Caco-2 (cell line): ENCODE data around the gene AFAP1L1. TPM values are rescaled to one million over a fixed set of nuclear protein-coding genes. Genes with fewer than 3 reads are reported as not detected.

ENCODE experiments used
- BruUV-seq: library from RNA; stranded (reverse); fragments of 400-500 nt; replicated peaks from 2 replicates; lab custom pipeline; 2021; lab: Mats Ljungman, UMichigan
- CTCF ChIA-PET: fragments of 300-600 bp; sonication (Branson Sonifier 250); formaldehyde crosslinking; loops from one replicate; lab custom pipeline; 2022; ENCODE audit warnings: antibody characterized with exemption; lab: Charles Lee
- POLR2A ChIA-PET: fragments of 300-600 bp; sonication (Branson Sonifier 250); formaldehyde crosslinking; loops from one replicate; lab custom pipeline; 2022; ENCODE audit warnings: antibody characterized with exemption; lab: Charles Lee
- DNase-seq, 2 experiments: peaks; one replicate each; pipeline versions ENCODE4 v3.0.0 to v3.0.0-alpha.2; 2020 to 2022
- H3K27me3 ChIP-seq: replicated peaks from 2 replicates; pipeline ENCODE4 v1.6.0; 2011; ENCODE audit warnings: low read length; ENCODE audit not compliant: control insufficient read depth, insufficient read depth
- H3K36me3 ChIP-seq: 2 replicates; pipeline ENCODE4 v1.5.1; 2011; ENCODE audit warnings: low read length; ENCODE audit not compliant: control insufficient read depth, insufficient read depth
- H3K4me1 ChIP-seq: fragments of 250-450 bp; sonication (Bioruptor Pico); 2 replicates; pipeline ENCODE4 v1.5.1; 2020; ENCODE audit warnings: mild to moderate bottlenecking
- H3K4me3 ChIP-seq: 2 replicates; pipeline ENCODE4 v1.5.1; 2011; ENCODE audit warnings: low read depth, mild to moderate bottlenecking, control low read depth, low read length
- H3K9me3 ChIP-seq: fragments of 250-450 bp; sonication (Bioruptor Pico); 2 replicates; pipeline ENCODE4 v1.5.1; 2020; ENCODE audit warnings: mild to moderate bottlenecking, moderate library complexity
- H3K27ac Mint-ChIP-seq: one replicate; pipeline ENCODE4 v1.8.0; 2022; ENCODE audit warnings: mixed read lengths; ENCODE audit not compliant: unreplicated experiment
- H3K27me3 Mint-ChIP-seq: one replicate; pipeline ENCODE4 v1.8.0; 2022; ENCODE audit warnings: mixed read lengths; ENCODE audit not compliant: insufficient read depth, unreplicated experiment
- H3K36me3 Mint-ChIP-seq: one replicate; pipeline ENCODE4 v1.8.0; 2022; ENCODE audit warnings: mild to moderate bottlenecking, mixed read lengths; ENCODE audit not compliant: insufficient read depth, unreplicated experiment
- H3K4me1 Mint-ChIP-seq: one replicate; pipeline ENCODE4 v1.8.0; 2022; ENCODE audit warnings: low read depth, mixed read lengths; ENCODE audit not compliant: unreplicated experiment
- H3K4me3 Mint-ChIP-seq: one replicate; pipeline ENCODE4 v1.8.0; 2022; ENCODE audit warnings: mild to moderate bottlenecking, moderate library complexity, mixed read lengths; ENCODE audit not compliant: unreplicated experiment
- H3K9me3 Mint-ChIP-seq: one replicate; pipeline ENCODE4 v1.8.0; 2022; ENCODE audit warnings: mixed read lengths; ENCODE audit not compliant: unreplicated experiment
- intact Hi-C: fragments of 100-400 bp; cut with micrococcal nuclease; formaldehyde crosslinking; loops from one replicate; pipeline ENCODE4 v1.10.0; 2022; ENCODE audit not compliant: unreplicated experiment
- total RNA-seq: library from RNA; stranded (reverse); gene quantifications from 2 replicates; pipeline ENCODE4 v1.2.3, GENCODE V29; 2022
- TF ChIP-seq, protein P1 (sequence below), 2 experiments: fragments of 200-600 bp in 1 of 2; IDR thresholded peaks; 1 replicate in 1 of 2; 2 replicates in 1 of 2; pipeline versions ENCODE4 v1.5.1 to v1.8.0; 2011 to 2022; ENCODE audit warnings: antibody characterized with exemption in 1 of 2, control low read depth in 1 of 2, inconsistent platforms in 1 of 2, low read depth in 1 of 2, low read length in 1 of 2, mild to moderate bottlenecking in 1 of 2, moderate library complexity in 1 of 2; ENCODE audit not compliant: insufficient read depth in 1 of 2, severe bottlenecking in 1 of 2, unreplicated experiment in 1 of 2

Gene AFAP1L1
- total RNA-seq, 1 experiment from 2014 or later = 0.45 TPM

DNA sequence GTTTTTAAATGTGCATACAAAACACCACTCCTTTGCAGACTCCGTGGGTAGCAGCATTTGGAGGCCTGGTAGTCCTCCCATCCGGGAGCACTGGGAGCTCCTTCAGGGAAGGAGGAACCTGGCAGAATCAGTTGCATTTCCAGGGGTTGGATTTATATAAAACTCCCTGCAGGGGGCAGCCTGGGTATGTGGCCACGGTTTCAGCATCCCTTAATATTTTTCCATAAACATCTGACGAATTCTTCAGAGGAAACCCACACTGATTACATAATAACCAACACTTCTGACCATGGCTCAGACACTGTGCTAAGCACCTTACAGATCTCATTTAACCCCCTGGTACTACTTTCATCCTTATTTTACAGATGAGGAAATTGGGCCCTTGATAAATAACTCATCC is 6.1 kb upstream of the AFAP1L1 start:
- no TSS peak for BruUV-seq
- Mint-ChIP-seq H3K36me3 (no peaks in the 10 kb centered on the region), H3K4me3 (no peak overlapping the region), H3K27ac (no peak overlapping the region), H3K27me3 (peaks cover 8% of the 10 kb centered on the region), H3K9me3 (no peaks in the 10 kb centered on the region), H3K4me1 (no peaks in the 10 kb centered on the region)
- H3K36me3 ChIP-seq = no peaks in the 10 kb centered on the region
- peaks cover 8% of the 10 kb centered on the region for H3K9me3 ChIP-seq
- CTCF ChIA-PET = interaction anchor here (0.6 to 1.5 kb wide), 6 partner anchors 73 to 292 kb away, joined by 3 to 7 read pairs (median 3); partner anchors contain the start of gene ABLIM3
- H3K4me1 ChIP-seq = no peaks in the 10 kb centered on the region
- peaks cover 2% of the 10 kb centered on the region; the same call in 1 of the 2 replicates for H3K27me3 ChIP-seq
- TF ChIP-seq, protein P1, sequence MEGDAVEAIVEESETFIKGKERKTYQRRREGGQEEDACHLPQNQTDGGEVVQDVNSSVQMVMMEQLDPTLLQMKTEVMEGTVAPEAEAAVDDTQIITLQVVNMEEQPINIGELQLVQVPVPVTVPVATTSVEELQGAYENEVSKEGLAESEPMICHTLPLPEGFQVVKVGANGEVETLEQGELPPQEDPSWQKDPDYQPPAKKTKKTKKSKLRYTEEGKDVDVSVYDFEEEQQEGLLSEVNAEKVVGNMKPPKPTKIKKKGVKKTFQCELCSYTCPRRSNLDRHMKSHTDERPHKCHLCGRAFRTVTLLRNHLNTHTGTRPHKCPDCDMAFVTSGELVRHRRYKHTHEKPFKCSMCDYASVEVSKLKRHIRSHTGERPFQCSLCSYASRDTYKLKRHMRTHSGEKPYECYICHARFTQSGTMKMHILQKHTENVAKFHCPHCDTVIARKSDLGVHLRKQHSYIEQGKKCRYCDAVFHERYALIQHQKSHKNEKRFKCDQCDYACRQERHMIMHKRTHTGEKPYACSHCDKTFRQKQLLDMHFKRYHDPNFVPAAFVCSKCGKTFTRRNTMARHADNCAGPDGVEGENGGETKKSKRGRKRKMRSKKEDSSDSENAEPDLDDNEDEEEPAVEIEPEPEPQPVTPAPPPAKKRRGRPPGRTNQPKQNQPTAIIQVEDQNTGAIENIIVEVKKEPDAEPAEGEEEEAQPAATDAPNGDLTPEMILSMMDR (IDR thresholded peaks at IDR 0.05; ENCODE audit: insufficient read depth in 1 of 2, low read depth in 1 of 2, low read length in 1 of 2, severe bottlenecking in 1 of 2, unreplicated experiment in 1 of 2) = peak in 1 of 2 experiments; percentile 28
- no peak for DNase-seq
- POLR2A ChIA-PET = no interaction called here
- intact Hi-C loops = no loop called here
- H3K4me3 ChIP-seq = no peak overlapping the region

DNA sequence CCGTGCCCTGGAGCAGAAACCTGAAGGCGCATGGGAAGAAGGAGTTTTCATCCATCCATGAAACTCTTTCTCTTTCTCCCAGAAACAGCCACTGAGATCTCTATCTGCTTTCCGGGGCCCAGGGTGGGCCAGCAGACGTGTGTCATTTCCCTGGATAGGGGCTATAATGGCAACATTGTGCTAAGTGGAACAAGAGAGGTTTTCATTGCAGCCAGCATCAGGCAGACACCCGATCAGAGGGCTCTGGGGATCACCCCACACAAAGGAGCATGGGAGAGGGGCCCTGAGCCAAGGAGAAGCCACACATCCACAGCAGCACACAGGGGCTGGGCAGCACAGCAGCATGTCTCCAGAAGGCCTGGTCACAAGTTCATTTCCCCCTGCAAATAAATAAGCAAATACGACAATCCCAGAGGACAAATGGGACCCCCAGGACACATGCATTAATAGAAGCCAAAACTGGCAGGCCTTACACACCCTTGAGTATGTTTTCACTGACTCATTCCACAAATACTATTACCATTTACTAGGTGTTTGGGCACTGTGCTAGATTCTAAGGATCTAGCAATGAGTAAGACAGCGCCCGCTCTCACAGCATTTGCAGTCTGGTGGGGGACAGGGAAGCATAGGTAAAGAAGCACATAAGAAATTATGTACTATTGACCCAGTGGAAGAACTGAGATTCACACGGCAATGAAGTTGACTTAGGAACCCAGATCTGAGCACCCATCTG is 4.3 kb upstream of the AFAP1L1 start:
- H3K4me1 Mint-ChIP-seq = peaks cover 7% of the 10 kb centered on the region
- DNase-seq = no peak
- H3K9me3 ChIP-seq = peaks cover 8% of the 10 kb centered on the region
- H3K27me3 ChIP-seq = no peaks in the 10 kb centered on the region
- intact Hi-C loops = no loop called here
- peaks cover 9% of the 10 kb centered on the region for H3K27me3 Mint-ChIP-seq
- H3K4me1 ChIP-seq = 0 out of 2 replicates have a peak, but pooled peaks cover 4% of the 10 kb centered on the region
- no peaks in the 10 kb centered on the region for H3K36me3 ChIP-seq
- BruUV-seq = no TSS peak
- H3K27ac Mint-ChIP-seq = no peak overlapping the region
- H3K4me3 Mint-ChIP-seq = no peak overlapping the region
- no peak overlapping the region for H3K4me3 ChIP-seq
- H3K36me3 Mint-ChIP-seq = peaks cover 8% of the 10 kb centered on the region
- POLR2A ChIA-PET = no interaction called here
- TF ChIP-seq, protein P1 (IDR thresholded peaks at IDR 0.05; ENCODE audit: insufficient read depth in 1 of 2, low read depth in 1 of 2, low read length in 1 of 2, severe bottlenecking in 1 of 2, unreplicated experiment in 1 of 2) = no peak
- CTCF ChIA-PET = no interaction called here
- no peaks in the 10 kb centered on the region for H3K9me3 Mint-ChIP-seq

DNA sequence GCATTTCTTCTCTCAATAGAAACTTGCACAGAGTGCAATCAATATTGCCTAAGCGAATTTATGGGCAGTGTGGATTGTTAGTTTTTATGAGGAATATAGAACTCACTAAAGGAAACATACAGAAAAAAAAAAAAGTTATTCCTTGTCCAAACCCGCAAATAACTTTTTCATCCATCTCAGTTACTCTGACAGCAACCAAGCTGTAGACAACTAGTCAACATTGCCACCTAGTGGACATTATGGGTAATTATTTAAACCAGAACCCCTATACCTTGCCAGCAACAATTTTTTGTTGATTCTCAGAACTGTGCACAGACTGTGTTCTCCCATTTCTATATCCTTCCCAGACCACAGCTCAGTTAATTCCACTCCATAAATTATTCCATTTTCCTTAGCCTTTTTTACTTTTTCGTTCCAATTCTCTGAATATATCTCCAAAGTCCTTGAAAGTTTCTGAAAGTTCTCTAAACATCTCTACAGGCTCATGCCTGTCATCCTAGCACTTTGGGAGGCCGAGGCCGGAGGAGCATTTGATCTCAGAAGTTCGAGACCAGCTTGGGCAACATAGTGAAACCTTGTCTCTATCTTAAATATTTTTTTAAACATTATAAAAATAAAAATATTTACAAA is 2.6 kb upstream of the AFAP1L1 start:
- TF ChIP-seq, protein P1 (IDR thresholded peaks at IDR 0.05; ENCODE audit: insufficient read depth in 1 of 2, low read depth in 1 of 2, low read length in 1 of 2, severe bottlenecking in 1 of 2, unreplicated experiment in 1 of 2) = peak; percentile 53 to 79
- peak in 1 of 2 experiments; percentile 47 for DNase-seq
- no TSS peak for BruUV-seq
- Histone ChIP-seq H3K4me1 (0 out of 2 replicates have a peak, but pooled peaks cover 7% of the 10 kb centered on the region), H3K9me3 (peaks cover 8% of the 10 kb centered on the region), H3K27me3 (no peaks in the 10 kb centered on the region; the same call in 1 of the 2 replicates), H3K4me3 (no peak overlapping the region), H3K36me3 (no peaks in the 10 kb centered on the region)
- Mint-ChIP-seq H3K4me3 (no peak overlapping the region), H3K27ac (no peak overlapping the region), H3K9me3 (no peaks in the 10 kb centered on the region), H3K27me3 (peaks cover 9% of the 10 kb centered on the region), H3K4me1 (peaks cover 7% of the 10 kb centered on the region), H3K36me3 (peaks cover 8% of the 10 kb centered on the region)
- CTCF ChIA-PET = interaction anchor here (0.6 to 0.7 kb wide), 3 partner anchors 10 to 736 kb away, joined by 3 to 4 read pairs (median 3); no protein-coding TSS in a partner anchor
- intact Hi-C loops = loop anchor here (1.0 kb wide), 1 partner anchor 128 kb away; the partner anchor contains the start of gene ABLIM3
- POLR2A ChIA-PET = interaction anchor here (0.7 kb wide), 1 partner anchor 31 kb away, joined by 3 read pairs; no protein-coding TSS in a partner anchor
